DOHH2 (cell line): ENCODE data around the gene KIAA1328.

ENCODE experiments used
- H3F3A ChIP-seq: fragments of 200-600 bp; sonication (generic), shearing (Covaris generic); 2 replicates; pipeline ENCODE4 v1.6.0; 2016; ENCODE audit warnings: antibody characterized with exemption, mild to moderate bottlenecking; ENCODE audit not compliant: control insufficient read depth, insufficient read depth
- H3K27ac ChIP-seq: fragments of 200-600 bp; sonication (generic); 2 replicates; pipeline ENCODE4 v1.5.1; 2014; ENCODE audit warnings: low read depth, mild to moderate bottlenecking, low read length, moderate library complexity
- H3K27me3 ChIP-seq: fragments of 200-600 bp; sonication (generic); 2 replicates; pipeline ENCODE4 v1.6.1; 2014; ENCODE audit warnings: mild to moderate bottlenecking, low read length, mixed read lengths; ENCODE audit not compliant: control insufficient read depth
- H3K36me3 ChIP-seq: fragments of 200-600 bp; sonication (generic); 2 replicates; pipeline ENCODE4 v1.6.1; 2014; ENCODE audit warnings: mild to moderate bottlenecking, low read length, moderate library complexity, mixed read lengths; ENCODE audit not compliant: control insufficient read depth
- H3K4me1 ChIP-seq: fragments of 200-600 bp; sonication (generic); 2 replicates; pipeline ENCODE4 v1.6.1; 2014; ENCODE audit warnings: mild to moderate bottlenecking, low read length, mixed read lengths; ENCODE audit not compliant: control insufficient read depth
- H3K4me2 ChIP-seq: fragments of 200-600 bp; sonication (generic); 2 replicates; pipeline ENCODE4 v1.6.0; 2014; ENCODE audit warnings: mild to moderate bottlenecking, low read length, moderate library complexity
- H3K4me3 ChIP-seq: fragments of 200-600 bp; sonication (generic); 2 replicates; pipeline ENCODE4 v1.5.1; 2014; ENCODE audit warnings: mild to moderate bottlenecking, low read length, mixed read lengths
- H3K79me2 ChIP-seq: fragments of 200-600 bp; sonication (generic); 2 replicates; pipeline ENCODE4 v1.6.1; 2014; ENCODE audit warnings: mild to moderate bottlenecking, low read length, mixed read lengths; ENCODE audit not compliant: control insufficient read depth
- H3K9me2 ChIP-seq: fragments of 200-600 bp; sonication (generic); replicated peaks from 2 replicates; pipeline ENCODE4 v1.6.1; 2014; ENCODE audit warnings: mild to moderate bottlenecking, low read length, mixed read lengths; ENCODE audit not compliant: control insufficient read depth
- H3K9me3 ChIP-seq: fragments of 200-600 bp; sonication (generic); 2 replicates; pipeline ENCODE4 v1.6.1; 2014; ENCODE audit warnings: antibody characterized with exemption, low read length, mixed read lengths; ENCODE audit not compliant: control insufficient read depth, insufficient read depth
- H4K20me1 ChIP-seq: fragments of 200-600 bp; sonication (generic); 2 replicates; pipeline ENCODE4 v1.6.0; 2014; ENCODE audit warnings: low read depth, mild to moderate bottlenecking, antibody characterized with exemption, low read length, moderate library complexity; ENCODE audit not compliant: control insufficient read depth, insufficient read depth
- EZH2phosphoT487 ChIP-seq: fragments of 200-600 bp; sonication (generic); IDR thresholded peaks from 2 replicates; pipeline ENCODE4 v1.6.1; 2017; ENCODE audit warnings: borderline replicate concordance, mild to moderate bottlenecking, antibody characterized with exemption, low read length, moderate library complexity, mixed read lengths
- TF ChIP-seq, protein P1 (sequence below): fragments of 200-600 bp; sonication (generic); IDR thresholded peaks from one replicate; pipeline ENCODE4 v1.5.1; 2014; ENCODE audit warnings: antibody characterized with exemption, mild to moderate bottlenecking, low read depth, low read length; ENCODE audit not compliant: poor library complexity, severe bottlenecking

Gene KIAA1328

GRCh38 chr18:37207343-37207742 lies 378.4 kb downstream of the KIAA1328 start:
- H3K4me2 ChIP-seq: no peak overlapping the region
- TF ChIP-seq, protein P1, sequence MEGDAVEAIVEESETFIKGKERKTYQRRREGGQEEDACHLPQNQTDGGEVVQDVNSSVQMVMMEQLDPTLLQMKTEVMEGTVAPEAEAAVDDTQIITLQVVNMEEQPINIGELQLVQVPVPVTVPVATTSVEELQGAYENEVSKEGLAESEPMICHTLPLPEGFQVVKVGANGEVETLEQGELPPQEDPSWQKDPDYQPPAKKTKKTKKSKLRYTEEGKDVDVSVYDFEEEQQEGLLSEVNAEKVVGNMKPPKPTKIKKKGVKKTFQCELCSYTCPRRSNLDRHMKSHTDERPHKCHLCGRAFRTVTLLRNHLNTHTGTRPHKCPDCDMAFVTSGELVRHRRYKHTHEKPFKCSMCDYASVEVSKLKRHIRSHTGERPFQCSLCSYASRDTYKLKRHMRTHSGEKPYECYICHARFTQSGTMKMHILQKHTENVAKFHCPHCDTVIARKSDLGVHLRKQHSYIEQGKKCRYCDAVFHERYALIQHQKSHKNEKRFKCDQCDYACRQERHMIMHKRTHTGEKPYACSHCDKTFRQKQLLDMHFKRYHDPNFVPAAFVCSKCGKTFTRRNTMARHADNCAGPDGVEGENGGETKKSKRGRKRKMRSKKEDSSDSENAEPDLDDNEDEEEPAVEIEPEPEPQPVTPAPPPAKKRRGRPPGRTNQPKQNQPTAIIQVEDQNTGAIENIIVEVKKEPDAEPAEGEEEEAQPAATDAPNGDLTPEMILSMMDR: no peak
- TF ChIP-seq EZH2phosphoT487: no peak

DNA sequence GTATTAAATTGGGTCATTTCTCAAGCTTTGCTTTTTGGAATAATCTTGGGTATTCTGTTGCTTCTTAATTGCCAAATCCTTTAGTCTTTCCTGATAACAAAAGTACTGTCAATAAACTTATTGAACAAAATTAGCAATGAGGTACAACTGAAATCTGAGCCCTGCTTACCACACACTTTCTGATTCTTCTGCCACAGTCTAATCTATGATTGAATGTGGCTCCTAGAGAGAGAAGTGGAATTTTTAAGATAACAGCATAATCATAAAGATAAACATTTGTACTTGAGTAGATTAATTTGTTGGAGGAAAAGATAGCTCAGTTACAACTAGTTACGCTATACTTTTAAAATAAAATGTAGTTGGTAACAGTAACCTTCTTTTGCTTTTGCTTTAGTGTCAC lies 381.9 kb downstream of the KIAA1328 start:
- no peak overlapping the region for H3K4me3 ChIP-seq
- no peaks in the 10 kb centered on the region for H3K27me3 ChIP-seq
- no peaks in the 10 kb centered on the region for H3K9me3 ChIP-seq
- H3K4me1 ChIP-seq: no peaks in the 10 kb centered on the region
- no peak overlapping the region for H3K27ac ChIP-seq
- TF ChIP-seq EZH2phosphoT487: no peak
- TF ChIP-seq, protein P1: no peak
- H3K9me2 ChIP-seq: no peaks in the 10 kb centered on the region
- no peaks in the 10 kb centered on the region for H3F3A ChIP-seq
- no peaks in the 10 kb centered on the region for H3K79me2 ChIP-seq
- no peaks in the 10 kb centered on the region for H3K36me3 ChIP-seq
- H3K4me2 ChIP-seq: no peak overlapping the region
- H4K20me1 ChIP-seq: no peaks in the 10 kb centered on the region

More at GRCh38 chr18:37207343-37207742, 378.4 kb downstream of the KIAA1328 start:
- no peak overlapping the region for H3K4me3 ChIP-seq
- no peaks in the 10 kb centered on the region for H3K4me1 ChIP-seq
- H3K9me2 ChIP-seq: no peaks in the 10 kb centered on the region
- H3K27ac ChIP-seq: no peak overlapping the region
- no peaks in the 10 kb centered on the region for H3K27me3 ChIP-seq
- no peaks in the 10 kb centered on the region for H4K20me1 ChIP-seq
- no peaks in the 10 kb centered on the region for H3K79me2 ChIP-seq
- no peaks in the 10 kb centered on the region for H3K36me3 ChIP-seq
- H3K9me3 ChIP-seq: no peaks in the 10 kb centered on the region
- H3F3A ChIP-seq: no peaks in the 10 kb centered on the region

DNA sequence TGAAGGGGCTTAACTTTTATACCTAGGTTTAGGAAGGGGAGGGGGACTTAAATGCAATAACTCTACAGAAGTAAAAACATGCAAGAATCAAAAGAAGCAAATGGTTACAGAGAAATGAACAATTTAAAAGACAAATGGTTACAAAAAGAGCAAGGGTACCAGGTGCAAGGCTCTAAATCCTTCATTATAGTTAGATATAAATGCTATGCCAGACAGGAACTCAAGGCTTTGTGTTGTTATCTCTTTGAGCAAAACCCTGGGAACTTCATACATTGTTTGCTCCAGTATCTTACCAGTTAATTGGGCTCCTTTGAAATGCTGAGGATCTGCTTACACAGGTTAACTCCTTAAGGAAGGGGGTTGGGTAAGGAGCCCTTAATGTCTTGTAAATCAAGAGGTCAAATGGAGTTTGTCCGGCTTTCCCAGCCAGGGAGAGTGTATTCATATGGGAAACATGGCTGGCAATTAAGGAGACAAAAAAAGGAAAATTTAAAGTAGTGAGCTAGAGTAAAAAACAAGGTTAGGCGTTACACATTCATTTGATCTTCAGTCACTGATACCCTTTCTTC lies 389.2 kb downstream of the KIAA1328 start:
- Histone ChIP-seq H3F3A (no peaks in the 10 kb centered on the region), H3K27ac (no peak overlapping the region), H3K9me2 (no peaks in the 10 kb centered on the region), H3K36me3 (no peaks in the 10 kb centered on the region), H3K4me1 (no peaks in the 10 kb centered on the region), H3K4me2 (no peak overlapping the region), H3K27me3 (no peaks in the 10 kb centered on the region), H3K79me2 (no peaks in the 10 kb centered on the region), H4K20me1 (no peaks in the 10 kb centered on the region), H3K4me3 (no peak overlapping the region), H3K9me3 (no peaks in the 10 kb centered on the region)
- no peak for TF ChIP-seq EZH2phosphoT487
- TF ChIP-seq, protein P1: no peak
